Measurements from ENCODE around the gene ANKRD39.

ANKRD39 gene

GRCh38 chr2:96826546-96827278 is 31.1 kb downstream of the ANKRD39 start:
- no peak for FAIRE-seq

DNA sequence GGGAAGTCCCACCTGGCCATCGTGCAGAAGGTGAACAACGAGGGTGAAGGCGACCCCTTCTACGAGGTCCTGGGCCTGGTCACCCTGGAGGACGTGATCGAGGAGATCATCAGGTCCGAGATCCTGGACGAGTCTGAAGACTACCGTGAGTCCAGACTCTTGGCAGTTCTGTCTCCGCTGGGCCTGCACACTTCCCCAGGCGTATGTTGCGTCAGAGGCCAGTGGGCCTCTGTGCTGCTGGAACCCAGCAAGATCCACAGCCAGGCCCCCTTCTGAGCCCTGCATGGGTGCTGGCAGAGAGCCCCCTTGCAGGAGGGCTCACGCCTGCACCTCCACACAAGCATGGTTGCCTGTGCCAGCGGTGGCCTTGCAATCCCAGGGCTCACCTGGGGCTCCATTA is 32.8 kb downstream of the ANKRD39 start:
- FAIRE-seq: no peak

DNA sequence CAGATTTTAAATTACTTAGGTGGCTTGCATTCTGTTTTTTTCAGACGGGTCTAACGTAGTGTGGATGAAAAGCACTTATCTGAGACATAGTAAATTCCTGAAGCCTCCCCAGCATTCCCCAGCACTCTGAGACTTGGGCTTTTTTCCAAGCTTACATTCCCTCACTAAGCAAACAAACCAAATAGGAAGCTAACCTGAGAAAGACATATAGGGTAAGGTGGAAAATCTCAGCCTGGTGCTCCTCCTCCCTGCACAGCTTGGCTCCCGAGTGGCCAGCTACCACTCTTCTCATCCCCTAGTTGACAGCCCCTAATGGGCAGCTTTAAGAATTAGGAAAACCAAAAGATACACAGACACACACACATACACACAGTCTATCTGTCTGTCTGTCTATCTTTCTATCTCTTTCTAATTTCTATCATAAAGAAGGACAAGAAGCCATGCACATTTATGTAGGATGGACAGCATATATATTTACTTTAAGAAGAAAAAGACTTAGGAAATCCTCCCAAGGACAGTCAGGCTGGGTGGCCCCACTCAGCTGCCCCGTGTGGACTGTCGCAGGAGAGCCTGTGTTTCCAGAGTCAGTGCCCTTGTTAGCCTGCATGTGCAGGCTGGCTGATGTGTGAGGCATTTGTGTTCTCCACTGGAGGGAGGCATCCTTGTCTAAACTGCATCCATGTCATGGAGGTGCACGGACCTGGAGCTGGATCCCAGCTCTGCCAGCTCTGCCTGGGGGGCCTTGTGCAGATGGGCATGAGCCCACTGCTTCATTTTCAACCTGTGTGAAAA is 33.5 kb downstream of the ANKRD39 start:
- FAIRE-seq: no peak

DNA sequence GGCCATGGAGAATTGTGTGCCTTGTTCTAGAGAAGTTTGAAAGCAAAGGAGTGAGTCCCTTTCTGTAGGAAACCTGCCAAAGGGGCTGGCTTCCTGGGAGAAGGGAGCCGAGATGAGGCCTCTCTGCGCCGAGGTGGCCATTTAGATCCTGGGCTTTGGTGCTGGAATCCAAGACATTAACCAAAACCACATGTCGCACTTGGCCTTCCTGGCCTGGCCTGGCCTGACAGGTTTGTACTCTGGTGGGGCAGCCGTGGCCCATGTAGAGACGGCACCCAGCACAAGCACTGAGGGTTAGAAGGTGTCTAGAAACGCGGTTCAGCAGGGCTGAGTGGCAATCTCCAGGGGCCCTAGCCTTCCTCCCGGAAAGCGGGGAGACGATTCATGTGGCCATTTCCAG is 34.6 kb downstream of the ANKRD39 start:
- no peak for FAIRE-seq

GRCh38 chr2:96822786-96823185 is 35.0 kb downstream of the ANKRD39 start:
- FAIRE-seq: no peak

- FAIRE-seq: no peak
These were observed 36.6 kb downstream of the ANKRD39 start for GRCh38 chr2:96821113-96821675.

DNA sequence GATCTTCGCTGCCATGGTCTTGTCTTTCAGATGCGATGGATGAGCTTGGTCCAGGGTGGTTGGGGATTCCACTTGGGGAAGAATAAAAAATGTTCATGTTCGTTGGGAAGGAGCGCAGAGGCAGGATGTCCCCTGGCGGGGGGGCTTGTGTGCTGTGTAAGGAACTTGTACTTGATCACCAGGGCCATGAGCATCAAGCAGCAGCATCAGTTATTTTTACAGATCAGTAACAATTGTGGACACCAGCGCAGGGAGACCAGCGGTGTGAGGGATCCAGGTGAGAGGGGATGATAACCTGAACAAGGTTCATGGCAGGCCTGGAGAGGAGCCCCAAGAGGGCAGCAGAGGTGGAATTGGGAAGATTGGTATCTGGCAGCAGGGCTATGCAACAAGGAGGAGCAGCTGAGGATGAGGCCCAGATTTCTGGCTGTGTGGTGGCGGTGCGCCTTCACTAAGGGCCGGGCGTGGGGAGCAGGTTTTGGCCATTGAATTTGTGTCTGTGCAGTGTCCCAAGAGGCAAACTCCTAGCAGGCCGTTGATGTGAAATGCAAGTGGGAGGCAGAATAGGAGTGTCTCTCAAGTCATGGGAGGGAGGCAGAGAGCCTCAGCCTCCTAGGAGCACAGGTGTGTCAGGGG is 37.8 kb downstream of the ANKRD39 start:
- FAIRE-seq: no peak

- no peak for FAIRE-seq
These were observed 38.5 kb downstream of the ANKRD39 start for GRCh38 chr2:96819128-96819875.

DNA sequence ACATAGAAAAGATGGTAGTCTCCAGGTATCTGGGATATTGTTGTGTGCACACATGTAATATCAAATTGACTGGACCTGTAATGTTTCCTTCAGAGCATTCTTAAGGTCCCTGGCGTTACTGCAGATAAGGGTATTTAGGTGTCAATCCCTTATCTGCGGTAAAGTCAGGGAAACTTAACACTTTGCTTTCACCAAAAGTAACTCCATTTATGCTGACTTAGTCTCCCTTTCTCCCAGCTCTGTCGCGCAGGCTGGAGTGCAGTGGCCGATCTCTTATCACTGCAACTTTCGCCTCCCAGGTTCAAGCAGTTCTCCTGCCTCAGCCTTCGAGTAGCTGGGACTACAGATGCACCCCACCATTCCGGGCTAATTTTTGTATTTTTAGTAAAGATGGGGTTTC is 39.9 kb downstream of the ANKRD39 start:
- FAIRE-seq: no peak

DNA sequence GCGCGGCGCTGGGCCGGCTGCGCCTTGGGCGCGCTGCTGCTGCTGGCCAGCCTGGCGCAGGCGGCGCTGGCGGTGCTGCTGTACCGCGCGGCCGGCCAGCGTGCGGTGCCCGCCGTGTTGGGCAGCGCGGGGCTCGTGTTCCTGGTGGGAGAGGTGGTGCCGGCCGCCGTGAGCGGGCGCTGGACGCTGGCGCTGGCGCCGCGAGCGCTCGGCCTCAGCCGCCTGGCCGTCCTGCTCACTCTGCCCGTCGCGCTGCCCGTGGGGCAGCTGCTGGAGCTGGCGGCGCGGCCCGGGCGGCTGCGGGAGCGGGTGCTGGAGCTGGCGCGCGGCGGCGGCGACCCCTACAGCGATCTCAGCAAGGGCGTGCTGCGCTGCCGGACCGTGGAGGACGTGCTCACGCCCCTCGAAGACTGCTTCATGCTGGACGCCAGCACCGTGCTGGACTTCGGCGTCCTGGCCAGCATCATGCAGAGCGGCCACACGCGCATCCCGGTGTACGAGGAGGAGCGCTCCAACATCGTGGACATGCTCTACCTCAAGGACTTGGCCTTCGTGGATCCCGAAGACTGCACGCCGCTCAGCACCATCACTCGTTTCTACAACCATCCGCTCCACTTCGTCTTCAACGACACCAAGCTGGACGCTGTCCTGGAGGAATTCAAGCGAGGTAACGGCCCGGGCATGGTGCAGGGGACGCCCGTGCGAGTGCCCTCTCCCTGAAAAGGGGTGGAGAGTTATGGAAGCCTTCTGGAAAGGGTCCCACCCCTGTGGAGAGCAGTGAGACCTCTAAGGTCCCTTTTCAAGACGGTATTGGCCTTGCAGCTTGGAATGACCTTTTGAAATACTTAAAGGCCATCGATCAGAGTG is 40.7 kb downstream of the ANKRD39 start:
- FAIRE-seq: no peak

DNA sequence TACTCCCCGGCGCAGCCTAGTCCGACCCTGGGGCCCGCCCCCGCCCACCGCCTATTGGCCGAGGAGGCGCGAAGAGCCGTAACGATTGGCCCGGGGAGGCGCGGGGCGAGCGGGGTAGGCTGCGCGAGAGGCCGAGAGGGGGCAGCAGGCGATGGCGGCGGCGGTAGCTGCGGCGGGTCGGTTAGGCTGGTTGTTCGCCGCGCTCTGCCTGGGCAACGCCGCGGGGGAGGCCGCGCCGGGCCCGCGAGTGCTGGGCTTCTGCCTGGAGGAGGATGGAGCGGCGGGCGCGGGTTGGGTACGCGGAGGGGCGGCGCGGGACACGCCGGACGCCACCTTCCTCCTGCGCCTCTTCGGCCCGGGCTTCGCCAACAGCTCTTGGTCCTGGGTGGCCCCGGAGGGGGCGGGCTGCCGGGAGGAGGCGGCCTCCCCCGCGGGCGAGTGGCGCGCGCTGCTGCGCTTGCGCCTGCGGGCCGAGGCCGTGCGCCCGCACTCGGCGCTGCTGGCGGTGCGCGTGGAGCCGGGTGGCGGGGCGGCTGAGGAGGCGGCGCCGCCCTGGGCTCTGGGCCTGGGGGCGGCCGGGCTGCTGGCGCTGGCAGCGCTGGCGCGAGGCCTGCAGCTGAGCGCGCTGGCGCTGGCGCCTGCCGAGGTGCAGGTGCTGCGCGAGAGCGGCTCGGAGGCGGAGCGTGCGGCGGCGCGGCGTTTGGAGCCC is 41.5 kb downstream of the ANKRD39 start, which contains the start of gene CNNM3:
CNNM3 (plus strand) TSS at position 142 of the 709 bp plus-strand sequence; CDS start at position 152, 10 bp downstream.
- FAIRE-seq: no peak

DNA sequence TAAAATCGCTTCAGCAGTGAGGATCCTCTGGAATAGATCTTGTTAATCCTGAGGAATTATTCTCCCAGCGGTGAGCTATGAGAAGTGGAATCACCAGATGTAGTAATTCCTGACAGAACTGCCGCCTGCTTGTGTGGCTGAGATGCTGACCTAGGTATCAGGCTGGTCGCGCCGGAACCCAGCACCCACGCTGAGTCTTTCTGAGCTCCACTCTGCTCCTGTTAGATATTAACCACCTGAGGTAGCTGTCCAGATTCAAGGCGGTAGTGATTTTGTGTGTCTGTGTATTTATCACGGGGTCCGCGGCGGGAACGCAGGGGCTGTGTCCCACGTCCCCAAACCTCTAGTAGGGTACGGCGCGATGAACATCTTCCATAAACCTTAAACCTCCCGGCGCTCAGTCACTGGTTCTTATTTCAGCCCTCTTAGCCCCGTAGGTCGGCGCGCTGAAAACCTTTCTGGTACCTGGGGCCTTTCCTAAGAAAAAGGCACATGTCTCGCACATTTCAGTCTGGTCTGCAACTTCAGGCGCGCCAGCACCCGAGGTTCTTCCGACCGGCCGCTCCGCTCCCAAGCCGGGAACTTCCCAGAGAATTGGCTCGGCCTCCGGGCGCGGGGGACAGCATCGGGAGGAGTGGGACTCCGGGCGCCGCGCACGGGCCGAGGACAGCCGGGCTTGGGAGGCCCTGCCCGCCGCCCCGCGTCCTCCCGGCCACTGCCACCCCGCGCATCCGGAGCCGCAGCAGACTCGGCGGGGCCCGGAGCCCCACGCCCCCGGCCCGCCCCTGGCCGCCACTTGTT is 42.3 kb downstream of the ANKRD39 start:
- FAIRE-seq: no peak

- FAIRE-seq: no peak
These were observed 44.2 kb downstream of the ANKRD39 start for GRCh38 chr2:96813656-96814055.

DNA sequence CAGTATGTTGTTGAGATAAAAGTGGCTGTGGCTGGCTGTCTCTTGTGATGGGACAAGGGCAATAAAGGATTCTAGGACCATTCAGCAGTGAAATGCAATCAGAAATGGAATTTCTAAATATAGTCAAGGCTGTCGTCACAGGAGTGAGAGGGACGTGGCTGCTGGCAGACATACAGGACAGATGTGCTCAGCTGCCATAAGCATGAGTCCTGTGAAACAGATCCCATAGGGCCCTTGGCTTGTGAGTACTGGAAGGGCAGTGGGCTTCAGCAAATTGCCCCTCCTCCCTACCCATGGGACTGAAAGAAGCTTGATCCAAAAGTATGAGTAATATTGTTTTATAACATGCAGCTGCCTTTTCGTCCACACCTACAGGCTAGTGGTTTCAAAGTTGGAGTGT is 45.9 kb downstream of the ANKRD39 start:
- FAIRE-seq: no peak

DNA sequence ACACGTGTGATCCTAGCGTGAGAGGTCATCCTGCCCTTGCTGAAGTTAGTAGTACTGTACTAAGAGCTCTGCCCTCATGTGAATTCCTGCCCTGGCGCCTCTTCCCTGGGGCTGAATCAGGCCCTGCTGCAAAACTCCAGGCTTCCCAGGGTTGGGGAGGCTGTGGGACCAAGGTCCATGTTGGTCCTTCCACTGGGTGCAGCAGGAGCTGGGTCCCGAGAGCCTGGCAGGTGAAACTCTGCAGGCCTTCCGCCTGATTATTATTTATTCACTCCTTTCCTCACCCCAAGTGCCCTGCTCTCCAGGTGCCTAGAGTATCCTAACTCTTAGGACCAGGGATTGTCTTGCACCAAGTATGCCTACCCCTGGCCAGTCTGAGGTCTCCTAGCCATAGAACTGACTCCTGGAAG is 47.0 kb downstream of the ANKRD39 start:
- no peak for FAIRE-seq

DNA sequence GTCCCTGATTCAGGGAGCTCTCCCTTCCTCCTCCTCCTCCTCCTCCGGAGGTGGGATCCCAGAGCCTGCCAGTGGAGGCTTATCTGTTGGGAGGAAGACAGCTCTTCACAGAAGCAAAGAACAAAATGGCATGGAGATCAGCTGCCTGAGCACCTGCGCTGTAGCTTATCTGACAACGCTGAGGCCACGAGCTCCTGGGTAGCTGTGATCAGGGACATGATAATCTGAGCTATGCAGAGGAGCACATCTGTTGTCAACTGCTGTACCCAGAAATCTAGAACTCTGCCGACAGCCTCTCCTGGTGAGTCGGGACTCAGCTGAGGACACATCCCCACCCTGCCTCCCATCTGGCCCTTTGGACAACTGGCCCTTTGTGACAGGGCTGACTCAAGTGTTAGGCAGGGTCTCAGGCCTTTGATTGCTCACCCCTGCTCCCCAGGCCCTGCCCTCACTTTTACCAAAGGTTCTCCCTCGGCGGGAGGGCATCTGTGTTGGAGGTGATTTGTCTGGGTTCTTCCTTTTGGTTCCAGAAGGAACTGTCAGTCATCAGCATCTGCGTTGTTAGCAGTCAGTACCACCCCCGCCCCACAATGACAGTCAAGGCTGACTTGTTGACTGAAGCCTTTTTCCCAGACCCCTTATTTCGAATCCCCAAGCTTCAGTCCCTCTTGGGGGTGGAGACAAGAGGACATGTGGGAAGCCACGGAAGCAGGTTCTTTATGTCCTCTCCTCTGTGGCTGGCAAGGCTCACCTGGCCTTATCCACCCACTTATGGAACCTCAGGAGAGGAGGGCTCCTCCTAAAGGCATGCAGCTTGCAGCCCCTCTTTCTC is 47.6 kb downstream of the ANKRD39 start:
- FAIRE-seq: no peak

DNA sequence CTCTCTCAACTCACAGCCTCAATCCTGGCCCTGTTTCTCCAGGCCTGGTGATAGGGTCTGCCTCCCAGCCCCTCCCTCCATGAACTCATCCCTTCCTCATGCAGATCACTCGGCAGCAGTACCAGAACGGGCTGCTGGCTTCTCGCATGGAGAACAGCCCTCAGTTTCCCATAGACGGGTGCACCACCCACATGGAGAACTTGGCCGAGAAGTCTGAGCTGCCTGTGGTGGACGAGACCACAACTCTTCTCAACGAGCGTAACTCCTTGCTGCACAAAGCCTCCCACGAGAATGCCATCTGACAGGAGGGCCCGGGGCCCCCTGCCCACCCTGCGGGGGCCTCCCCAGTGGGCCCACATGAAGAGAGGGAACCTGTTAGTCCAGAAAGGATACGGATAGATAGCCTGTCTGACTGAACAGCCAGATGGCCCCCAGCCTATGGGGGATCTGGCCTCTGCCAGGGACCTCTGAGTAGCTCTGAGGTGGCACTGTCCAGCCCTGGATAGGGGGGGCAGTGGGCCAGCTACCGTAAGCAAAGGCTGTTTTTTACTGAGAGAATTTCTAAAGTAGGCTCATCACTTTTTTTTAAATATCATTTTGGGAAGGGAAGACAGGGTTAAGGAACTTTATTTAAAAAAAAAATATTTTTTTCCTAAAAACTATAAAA is 48.5 kb downstream of the ANKRD39 start:
- no peak for FAIRE-seq

GRCh38 chr2:96808176-96808837 is 49.5 kb downstream of the ANKRD39 start:
- peak; percentile 50 for FAIRE-seq

Data from endometrium (tissue), 2 donors.